GM23338 (cell line): ENCODE data around the gene PROCR. TPM values are rescaled to one million over a fixed set of nuclear protein-coding genes. Genes with fewer than 3 reads are reported as not detected.

Source experiments
- ATAC-seq: fragments of 200-7000 bp; cut with Tn5 transposase; 3 replicates; pipeline ENCODE4 v1.9.1; 2020
- DNase-seq: peaks from one replicate; pipeline ENCODE4 v3.0.0-alpha.2; 2015; ENCODE audit warnings: low spot score
- H2AFZ ChIP-seq: fragments of 200-600 bp; sonication (generic); 2 replicates; pipeline ENCODE4 v1.8.0; 2016; ENCODE audit warnings: antibody characterized with exemption, mild to moderate bottlenecking, moderate library complexity
- H3F3A ChIP-seq: fragments of 200-600 bp; sonication (generic); replicated peaks from 2 replicates; pipeline ENCODE4 v1.8.0; 2017; ENCODE audit warnings: antibody characterized with exemption, mixed run types, low read depth
- H3K27ac ChIP-seq: fragments of 200-600 bp; sonication (generic); 2 replicates; pipeline ENCODE4 v1.6.1; 2016; ENCODE audit warnings: low read depth
- H3K27me3 ChIP-seq: fragments of 200-600 bp; sonication (generic); 2 replicates; pipeline ENCODE4 v1.8.0; 2016; ENCODE audit warnings: mild to moderate bottlenecking, mixed run types, moderate library complexity; ENCODE audit not compliant: insufficient read depth
- H3K36me3 ChIP-seq: fragments of 200-600 bp; sonication (generic); 2 replicates; pipeline ENCODE4 v1.8.0; 2016; ENCODE audit warnings: mild to moderate bottlenecking; ENCODE audit not compliant: insufficient read depth
- H3K4me1 ChIP-seq: fragments of 200-600 bp; sonication (generic); 2 replicates; pipeline ENCODE4 v1.8.0; 2016; ENCODE audit warnings: mild to moderate bottlenecking, moderate library complexity; ENCODE audit not compliant: insufficient read depth
- H3K4me2 ChIP-seq: fragments of 200-600 bp; sonication (generic); 2 replicates; pipeline ENCODE4 v1.7.1; 2017; ENCODE audit warnings: mixed run types
- H3K4me3 ChIP-seq: fragments of 200-600 bp; sonication (generic); 2 replicates; pipeline ENCODE4 v1.6.1; 2016; ENCODE audit warnings: mixed run types
- H3K79me2 ChIP-seq: fragments of 200-600 bp; sonication (generic); replicated peaks from 2 replicates; pipeline ENCODE4 v1.8.0; 2017; ENCODE audit warnings: mild to moderate bottlenecking; ENCODE audit not compliant: insufficient read depth
- H3K9me2 ChIP-seq: fragments of 200-600 bp; sonication (generic); 2 replicates; pipeline ENCODE4 v1.8.0; 2017; ENCODE audit not compliant: insufficient read depth
- H4K20me1 ChIP-seq: fragments of 200-600 bp; sonication (generic); replicated peaks from 2 replicates; pipeline ENCODE4 v1.8.0; 2017; ENCODE audit warnings: mild to moderate bottlenecking; ENCODE audit not compliant: insufficient read depth
- H3K27ac Mint-ChIP-seq: 2 replicates; pipeline ENCODE4 v1.8.0; 2020; ENCODE audit warnings: inconsistent platforms, mild to moderate bottlenecking, moderate library complexity, mixed read lengths
- H3K27me3 Mint-ChIP-seq: 3 replicates; pipeline ENCODE4 v1.8.0; 2022; ENCODE audit warnings: low read depth, mild to moderate bottlenecking, moderate library complexity, mixed read lengths, inconsistent platforms; ENCODE audit not compliant: insufficient read depth, poor library complexity
- H3K36me3 Mint-ChIP-seq: 3 replicates; pipeline ENCODE4 v1.8.0; 2021; ENCODE audit warnings: low read depth, mild to moderate bottlenecking, inconsistent platforms, moderate library complexity, mixed read lengths
- H3K4me1 Mint-ChIP-seq: 3 replicates; pipeline ENCODE4 v1.8.0; 2020; ENCODE audit warnings: mild to moderate bottlenecking, inconsistent platforms, mixed read lengths
- H3K4me3 Mint-ChIP-seq: 3 replicates; pipeline ENCODE4 v1.8.0; 2021; ENCODE audit warnings: moderate library complexity, mild to moderate bottlenecking, inconsistent platforms, mixed read lengths
- H3K9me3 Mint-ChIP-seq: 3 replicates; pipeline ENCODE4 v1.8.0; 2020; ENCODE audit warnings: moderate library complexity, mild to moderate bottlenecking, inconsistent platforms, mixed read lengths
- CREB1 ChIP-seq: fragments of 250-450 bp; sonication (Bioruptor Pico); IDR thresholded peaks from 2 replicates; pipeline ENCODE4 v1.5.0; 2020; ENCODE audit warnings: low read depth, mild to moderate bottlenecking, moderate library complexity
- EZH2 ChIP-seq: fragments of 200-600 bp; sonication (generic); IDR thresholded peaks from one replicate; pipeline ENCODE4 v1.8.0; 2017; ENCODE audit warnings: antibody characterized with exemption, mild to moderate bottlenecking, low read depth; ENCODE audit not compliant: unreplicated experiment
- EZH2phosphoT487 ChIP-seq: fragments of 200-600 bp; sonication (generic); IDR thresholded peaks from one replicate; pipeline ENCODE4 v1.8.1; 2018; ENCODE audit warnings: antibody characterized with exemption; ENCODE audit not compliant: unreplicated experiment
- JUNB ChIP-seq: IDR thresholded peaks from one replicate; pipeline ENCODE4 v1.6.1; 2016; ENCODE audit warnings: antibody characterized with exemption; ENCODE audit not compliant: unreplicated experiment
- NANOG ChIP-seq: IDR thresholded peaks from 2 replicates; pipeline ENCODE4 v1.6.1; 2016; ENCODE audit warnings: antibody characterized with exemption, borderline replicate concordance
- POLR2AphosphoS5 ChIP-seq: IDR thresholded peaks from 2 replicates; pipeline ENCODE4 v1.6.1; 2016; ENCODE audit warnings: antibody characterized with exemption, low read depth
- STAT1 ChIP-seq: IDR thresholded peaks from one replicate; pipeline ENCODE4 v1.6.1; 2016; ENCODE audit warnings: antibody characterized with exemption; ENCODE audit not compliant: unreplicated experiment
- ZNF114 ChIP-seq: fragments of 250-450 bp; sonication (Bioruptor Pico); IDR thresholded peaks from 2 replicates; pipeline ENCODE4 v1.5.0; 2020; ENCODE audit warnings: mild to moderate bottlenecking, moderate library complexity
- ZNF331 ChIP-seq: fragments of 250-450 bp; sonication (Bioruptor Pico); IDR thresholded peaks from 2 replicates; pipeline ENCODE4 v1.5.0; 2020; ENCODE audit warnings: low read depth, mild to moderate bottlenecking, moderate library complexity
- polyA plus RNA-seq: library from polyadenylated mRNA; unstranded; fragments of >200 nt; fragmentation: Nextera tagmentation; extraction: Ambion mirVana; gene quantifications from 2 replicates; pipeline ENCODE4 v1.2.1, GENCODE V29; 2016
- total RNA-seq: library from RNA; depleted of rRNA; stranded (reverse); fragments of >200 nt; shearing (Covaris generic); gene quantifications from 2 replicates; pipeline ENCODE4 v1.2.3, GENCODE V29; 2014
- TF ChIP-seq, protein P1 (sequence below): IDR thresholded peaks from one replicate; pipeline ENCODE4 v1.6.1; 2018; ENCODE audit warnings: antibody characterized with exemption; ENCODE audit not compliant: unreplicated experiment
- TF ChIP-seq, protein P2 (sequence below): fragments of 250-450 bp; sonication (Bioruptor Pico); IDR thresholded peaks from 2 replicates; pipeline ENCODE4 v1.5.0; 2020; ENCODE audit warnings: mild to moderate bottlenecking, moderate library complexity
- TF ChIP-seq, protein P3 (sequence below), 2 experiments: fragments of 200-600 bp in 1 of 2; sonication (generic) in 1 of 2; conservative IDR thresholded peaks; 2 replicates each; pipeline versions ENCODE4 v1.5.1 to v1.6.1; 2016 to 2017; ENCODE audit warnings: antibody characterized with exemption in 2 of 2, low read depth in 2 of 2, mild to moderate bottlenecking in 2 of 2, moderate library complexity in 1 of 2

PROCR gene
- total and polyA plus RNA-seq, 2 experiments from 2014 or later = 32.9 to 36.1 TPM

DNA sequence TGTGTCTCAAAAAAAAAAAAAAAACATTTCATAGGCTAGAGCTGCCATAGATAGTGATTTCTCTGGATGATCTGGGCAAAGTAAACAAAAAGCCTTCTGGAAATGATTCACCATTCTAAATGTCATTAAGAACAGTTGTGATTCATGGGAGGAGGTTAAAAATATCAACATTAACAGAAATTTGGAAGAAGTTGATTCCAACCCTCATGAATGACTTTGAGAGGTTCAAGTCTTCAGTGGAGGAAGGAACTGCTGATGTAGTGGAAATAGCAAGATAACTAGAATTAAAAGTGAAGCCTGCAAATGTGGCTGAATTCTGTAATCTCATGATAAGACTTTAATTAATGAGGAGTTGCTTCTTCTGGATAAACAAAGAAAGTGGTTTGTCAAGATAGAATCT is 27.9 kb downstream of the PROCR start (continued):
- TF ChIP-seq, protein P1, sequence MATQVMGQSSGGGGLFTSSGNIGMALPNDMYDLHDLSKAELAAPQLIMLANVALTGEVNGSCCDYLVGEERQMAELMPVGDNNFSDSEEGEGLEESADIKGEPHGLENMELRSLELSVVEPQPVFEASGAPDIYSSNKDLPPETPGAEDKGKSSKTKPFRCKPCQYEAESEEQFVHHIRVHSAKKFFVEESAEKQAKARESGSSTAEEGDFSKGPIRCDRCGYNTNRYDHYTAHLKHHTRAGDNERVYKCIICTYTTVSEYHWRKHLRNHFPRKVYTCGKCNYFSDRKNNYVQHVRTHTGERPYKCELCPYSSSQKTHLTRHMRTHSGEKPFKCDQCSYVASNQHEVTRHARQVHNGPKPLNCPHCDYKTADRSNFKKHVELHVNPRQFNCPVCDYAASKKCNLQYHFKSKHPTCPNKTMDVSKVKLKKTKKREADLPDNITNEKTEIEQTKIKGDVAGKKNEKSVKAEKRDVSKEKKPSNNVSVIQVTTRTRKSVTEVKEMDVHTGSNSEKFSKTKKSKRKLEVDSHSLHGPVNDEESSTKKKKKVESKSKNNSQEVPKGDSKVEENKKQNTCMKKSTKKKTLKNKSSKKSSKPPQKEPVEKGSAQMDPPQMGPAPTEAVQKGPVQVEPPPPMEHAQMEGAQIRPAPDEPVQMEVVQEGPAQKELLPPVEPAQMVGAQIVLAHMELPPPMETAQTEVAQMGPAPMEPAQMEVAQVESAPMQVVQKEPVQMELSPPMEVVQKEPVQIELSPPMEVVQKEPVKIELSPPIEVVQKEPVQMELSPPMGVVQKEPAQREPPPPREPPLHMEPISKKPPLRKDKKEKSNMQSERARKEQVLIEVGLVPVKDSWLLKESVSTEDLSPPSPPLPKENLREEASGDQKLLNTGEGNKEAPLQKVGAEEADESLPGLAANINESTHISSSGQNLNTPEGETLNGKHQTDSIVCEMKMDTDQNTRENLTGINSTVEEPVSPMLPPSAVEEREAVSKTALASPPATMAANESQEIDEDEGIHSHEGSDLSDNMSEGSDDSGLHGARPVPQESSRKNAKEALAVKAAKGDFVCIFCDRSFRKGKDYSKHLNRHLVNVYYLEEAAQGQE = no peak
- TF ChIP-seq STAT1 = no peak

DNA sequence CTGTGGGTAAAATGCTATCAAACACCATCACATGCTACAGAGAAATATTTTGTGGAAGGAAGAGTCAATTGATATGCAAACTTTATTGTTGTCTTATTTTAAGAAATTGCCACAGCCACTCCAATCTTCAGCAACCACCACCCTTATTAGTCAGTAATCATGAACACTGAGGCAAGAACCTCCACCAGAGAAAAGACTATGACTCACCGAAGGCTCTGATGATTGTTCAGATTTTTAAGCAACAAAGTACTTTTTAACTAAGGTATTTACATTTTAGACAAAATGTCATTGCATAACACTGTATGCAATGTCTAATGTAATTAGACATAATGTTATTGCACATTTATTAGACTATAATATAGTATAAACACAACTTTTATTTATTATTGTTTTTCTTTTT is 28.4 kb downstream of the PROCR start:
- peaks cover 42% of the 10 kb centered on the region for H3K9me3 Mint-ChIP-seq
- H3K27me3 Mint-ChIP-seq = no peaks in the 10 kb centered on the region
- Histone ChIP-seq H4K20me1 (no peaks in the 10 kb centered on the region), H2AFZ (no peak overlapping the region), H3F3A (no peaks in the 10 kb centered on the region), H3K27ac (no peak overlapping the region), H3K79me2 (no peaks in the 10 kb centered on the region), H3K27me3 (no peaks in the 10 kb centered on the region), H3K9me2 (no peaks in the 10 kb centered on the region), H3K4me1 (no peaks in the 10 kb centered on the region), H3K4me2 (no peak overlapping the region), H3K4me3 (no peak overlapping the region), H3K36me3 (no peaks in the 10 kb centered on the region)
- no peak overlapping the region for H3K4me3 Mint-ChIP-seq
- ATAC-seq (no peak), DNase-seq (no peak)
- H3K27ac Mint-ChIP-seq = no peak overlapping the region
- no peaks in the 10 kb centered on the region for H3K4me1 Mint-ChIP-seq
- H3K36me3 Mint-ChIP-seq = peaks cover 16% of the 10 kb centered on the region; the same call in 2 of the 3 replicates
- TF ChIP-seq, protein P2, sequence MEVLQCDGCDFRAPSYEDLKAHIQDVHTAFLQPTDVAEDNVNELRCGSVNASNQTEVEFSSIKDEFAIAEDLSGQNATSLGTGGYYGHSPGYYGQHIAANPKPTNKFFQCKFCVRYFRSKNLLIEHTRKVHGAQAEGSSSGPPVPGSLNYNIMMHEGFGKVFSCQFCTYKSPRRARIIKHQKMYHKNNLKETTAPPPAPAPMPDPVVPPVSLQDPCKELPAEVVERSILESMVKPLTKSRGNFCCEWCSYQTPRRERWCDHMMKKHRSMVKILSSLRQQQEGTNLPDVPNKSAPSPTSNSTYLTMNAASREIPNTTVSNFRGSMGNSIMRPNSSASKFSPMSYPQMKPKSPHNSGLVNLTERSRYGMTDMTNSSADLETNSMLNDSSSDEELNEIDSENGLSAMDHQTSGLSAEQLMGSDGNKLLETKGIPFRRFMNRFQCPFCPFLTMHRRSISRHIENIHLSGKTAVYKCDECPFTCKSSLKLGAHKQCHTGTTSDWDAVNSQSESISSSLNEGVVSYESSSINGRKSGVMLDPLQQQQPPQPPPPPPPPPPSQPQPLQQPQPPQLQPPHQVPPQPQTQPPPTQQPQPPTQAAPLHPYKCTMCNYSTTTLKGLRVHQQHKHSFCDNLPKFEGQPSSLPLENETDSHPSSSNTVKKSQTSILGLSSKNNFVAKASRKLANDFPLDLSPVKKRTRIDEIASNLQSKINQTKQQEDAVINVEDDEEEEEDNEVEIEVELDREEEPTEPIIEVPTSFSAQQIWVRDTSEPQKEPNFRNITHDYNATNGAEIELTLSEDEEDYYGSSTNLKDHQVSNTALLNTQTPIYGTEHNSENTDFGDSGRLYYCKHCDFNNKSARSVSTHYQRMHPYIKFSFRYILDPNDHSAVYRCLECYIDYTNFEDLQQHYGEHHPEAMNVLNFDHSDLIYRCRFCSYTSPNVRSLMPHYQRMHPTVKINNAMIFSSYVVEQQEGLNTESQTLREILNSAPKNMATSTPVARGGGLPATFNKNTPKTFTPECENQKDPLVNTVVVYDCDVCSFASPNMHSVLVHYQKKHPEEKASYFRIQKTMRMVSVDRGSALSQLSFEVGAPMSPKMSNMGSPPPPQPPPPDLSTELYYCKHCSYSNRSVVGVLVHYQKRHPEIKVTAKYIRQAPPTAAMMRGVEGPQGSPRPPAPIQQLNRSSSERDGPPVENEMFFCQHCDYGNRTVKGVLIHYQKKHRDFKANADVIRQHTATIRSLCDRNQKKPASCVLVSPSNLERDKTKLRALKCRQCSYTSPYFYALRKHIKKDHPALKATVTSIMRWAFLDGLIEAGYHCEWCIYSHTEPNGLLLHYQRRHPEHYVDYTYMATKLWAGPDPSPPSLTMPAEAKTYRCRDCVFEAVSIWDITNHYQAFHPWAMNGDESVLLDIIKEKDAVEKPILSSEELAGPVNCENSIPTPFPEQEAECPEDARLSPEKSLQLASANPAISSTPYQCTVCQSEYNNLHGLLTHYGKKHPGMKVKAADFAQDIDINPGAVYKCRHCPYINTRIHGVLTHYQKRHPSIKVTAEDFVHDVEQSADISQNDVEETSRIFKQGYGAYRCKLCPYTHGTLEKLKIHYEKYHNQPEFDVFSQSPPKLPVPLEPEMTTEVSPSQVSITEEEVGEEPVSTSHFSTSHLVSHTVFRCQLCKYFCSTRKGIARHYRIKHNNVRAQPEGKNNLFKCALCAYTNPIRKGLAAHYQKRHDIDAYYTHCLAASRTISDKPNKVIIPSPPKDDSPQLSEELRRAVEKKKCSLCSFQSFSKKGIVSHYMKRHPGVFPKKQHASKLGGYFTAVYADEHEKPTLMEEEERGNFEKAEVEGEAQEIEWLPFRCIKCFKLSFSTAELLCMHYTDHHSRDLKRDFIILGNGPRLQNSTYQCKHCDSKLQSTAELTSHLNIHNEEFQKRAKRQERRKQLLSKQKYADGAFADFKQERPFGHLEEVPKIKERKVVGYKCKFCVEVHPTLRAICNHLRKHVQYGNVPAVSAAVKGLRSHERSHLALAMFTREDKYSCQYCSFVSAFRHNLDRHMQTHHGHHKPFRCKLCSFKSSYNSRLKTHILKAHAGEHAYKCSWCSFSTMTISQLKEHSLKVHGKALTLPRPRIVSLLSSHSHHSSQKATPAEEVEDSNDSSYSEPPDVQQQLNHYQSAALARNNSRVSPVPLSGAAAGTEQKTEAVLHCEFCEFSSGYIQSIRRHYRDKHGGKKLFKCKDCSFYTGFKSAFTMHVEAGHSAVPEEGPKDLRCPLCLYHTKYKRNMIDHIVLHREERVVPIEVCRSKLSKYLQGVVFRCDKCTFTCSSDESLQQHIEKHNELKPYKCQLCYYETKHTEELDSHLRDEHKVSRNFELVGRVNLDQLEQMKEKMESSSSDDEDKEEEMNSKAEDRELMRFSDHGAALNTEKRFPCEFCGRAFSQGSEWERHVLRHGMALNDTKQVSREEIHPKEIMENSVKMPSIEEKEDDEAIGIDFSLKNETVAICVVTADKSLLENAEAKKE (CRISPR knock-in tag) = no peak
- no peak for TF ChIP-seq POLR2AphosphoS5
- no peak for TF ChIP-seq EZH2
- no peak for TF ChIP-seq CREB1
- TF ChIP-seq ZNF331 = no peak
- TF ChIP-seq, protein P3, sequence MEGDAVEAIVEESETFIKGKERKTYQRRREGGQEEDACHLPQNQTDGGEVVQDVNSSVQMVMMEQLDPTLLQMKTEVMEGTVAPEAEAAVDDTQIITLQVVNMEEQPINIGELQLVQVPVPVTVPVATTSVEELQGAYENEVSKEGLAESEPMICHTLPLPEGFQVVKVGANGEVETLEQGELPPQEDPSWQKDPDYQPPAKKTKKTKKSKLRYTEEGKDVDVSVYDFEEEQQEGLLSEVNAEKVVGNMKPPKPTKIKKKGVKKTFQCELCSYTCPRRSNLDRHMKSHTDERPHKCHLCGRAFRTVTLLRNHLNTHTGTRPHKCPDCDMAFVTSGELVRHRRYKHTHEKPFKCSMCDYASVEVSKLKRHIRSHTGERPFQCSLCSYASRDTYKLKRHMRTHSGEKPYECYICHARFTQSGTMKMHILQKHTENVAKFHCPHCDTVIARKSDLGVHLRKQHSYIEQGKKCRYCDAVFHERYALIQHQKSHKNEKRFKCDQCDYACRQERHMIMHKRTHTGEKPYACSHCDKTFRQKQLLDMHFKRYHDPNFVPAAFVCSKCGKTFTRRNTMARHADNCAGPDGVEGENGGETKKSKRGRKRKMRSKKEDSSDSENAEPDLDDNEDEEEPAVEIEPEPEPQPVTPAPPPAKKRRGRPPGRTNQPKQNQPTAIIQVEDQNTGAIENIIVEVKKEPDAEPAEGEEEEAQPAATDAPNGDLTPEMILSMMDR (conservative IDR thresholded peaks at IDR 0.05; ENCODE audit: low read depth in 2 of 2) = no peak
- no peak for TF ChIP-seq STAT1
- TF ChIP-seq EZH2phosphoT487 = no peak
- no peak for TF ChIP-seq JUNB
- no peak for TF ChIP-seq ZNF114 (CRISPR knock-in tag)
- TF ChIP-seq NANOG = no peak
